K562 (cell line): ENCODE data around the gene ANAPC2. TPM values are rescaled to one million over a fixed set of nuclear protein-coding genes. Genes with fewer than 3 reads are reported as not detected.
A peak's percentile ranks its signal among the peaks of the same experiment; 100 is the strongest.

Source experiments
- CREB3 ChIP-seq: fragments of 450-650 bp; conservative IDR thresholded peaks from 2 replicates; pipeline ENCODE4 v1.6.1; 2016; ENCODE audit warnings: missing genetic modification characterization, low read depth, mild to moderate bottlenecking, missing compliant biosample characterization, moderate library complexity
- ERF ChIP-seq: fragments of 450-650 bp; formaldehyde crosslinking; IDR thresholded peaks from 2 replicates; pipeline ENCODE4 v1.4.0; 2020; ENCODE audit warnings: mild to moderate bottlenecking, mixed read lengths
- FOXP1 ChIP-seq: sonication (generic); formaldehyde crosslinking; IDR thresholded peaks from 2 replicates; pipeline ENCODE4 v1.8.0; 2022; ENCODE audit warnings: mild to moderate bottlenecking, missing genetic modification reagents
- HNRNPUL1 ChIP-seq: fragments of 200-400 bp; formaldehyde crosslinking; IDR thresholded peaks from 2 replicates; pipeline ENCODE4 v1.6.1; 2017; ENCODE audit warnings: low read length
- TEAD1 ChIP-seq, 2 experiments: fragments of 450-650 bp in 1 of 2; sonication (generic) in 1 of 2; formaldehyde crosslinking; IDR thresholded peaks; 2 replicates each; pipeline versions ENCODE4 v1.4.0 to v1.8.0; 2020 to 2022; ENCODE audit warnings: mild to moderate bottlenecking in 2 of 2, missing genetic modification reagents in 1 of 2
- U2AF1 ChIP-seq: fragments of 200-400 bp; formaldehyde crosslinking; optimal IDR thresholded peaks from 2 replicates; pipeline ENCODE3; 2017; ENCODE audit warnings: mild to moderate bottlenecking, low read depth, low read length, moderate library complexity
- ZNF592 ChIP-seq: fragments of 450-650 bp; IDR thresholded peaks from 2 replicates; pipeline ENCODE4 v1.6.1; 2017; ENCODE audit warnings: antibody characterized with exemption, mild to moderate bottlenecking
- ZNF79 ChIP-seq: fragments of 250-450 bp; sonication (Bioruptor Pico); IDR thresholded peaks from 2 replicates; pipeline ENCODE4 v1.4.0; 2020; ENCODE audit warnings: low read depth, mild to moderate bottlenecking, moderate library complexity
- polyA plus RNA-seq, 8 experiments: library from polyadenylated mRNA; depleted of rRNA in 4 of 8; stranded (reverse) in 5 of 8; unstranded in 3 of 8; fragments of >200 nt; fragmentation: Nextera tagmentation in 2 of 8; fragmentation: Illumina TruSeq in 1 of 8; extraction: Ambion mirVana in 2 of 8; extraction: Trizol in 1 of 8; gene quantifications; 2 replicates each; pipeline versions ENCODE4 v1.2.1 to v1.2.3, GENCODE V29; 2011 to 2014; ENCODE audit warnings: inconsistent platforms in 1 of 8, missing spikeins in 1 of 8
- total RNA-seq, 7 experiments: library from RNA; depleted of rRNA in 6 of 7; stranded (reverse); fragments of >200 nt in 6 of 7; fragmentation: Illumina TruSeq in 2 of 7; extraction: Trizol in 2 of 7; gene quantifications; 2 replicates each; pipeline versions ENCODE4 v1.2.1 to v1.2.3, GENCODE V29; 2011 to 2021; ENCODE audit warnings: low replicate concordance in 1 of 7
- TF ChIP-seq, protein P1 (sequence below), 2 experiments: IDR thresholded peaks; 2 replicates each; pipeline ENCODE4 v1.6.1; 2011; ENCODE audit warnings: borderline replicate concordance in 1 of 2, control low read depth in 1 of 2, low read depth in 1 of 2, low read length in 1 of 2, mild to moderate bottlenecking in 1 of 2, mixed read lengths in 1 of 2, moderate library complexity in 1 of 2; ENCODE audit not compliant: insufficient read depth in 1 of 2, insufficient read length in 1 of 2, poor library complexity in 1 of 2, severe bottlenecking in 1 of 2; ENCODE audit errors: extremely low read depth in 1 of 2
- TF ChIP-seq, protein P2 (sequence below): sonication (generic); formaldehyde crosslinking; IDR thresholded peaks from 2 replicates; pipeline ENCODE4 v1.8.0; 2022; ENCODE audit warnings: mild to moderate bottlenecking, missing genetic modification reagents
- TF ChIP-seq, protein P3 (sequence below): fragments of 450-650 bp; IDR thresholded peaks from 2 replicates; pipeline ENCODE4 v1.7.1; 2018; ENCODE audit warnings: mild to moderate bottlenecking, low read depth; ENCODE audit not compliant: partially characterized antibody

ANAPC2 gene
- total and polyA plus RNA-seq, 9 of the 15 experiments (the other 6 are each of a cell fraction or from before 2014, with no cell fraction given) = 0.11 to 56.5 (median 17.1) TPM; not detected in 1

GRCh38 chr9:137130176-137130755 is 58.1 kb downstream of the ANAPC2 start (continued):
- peak; percentile 12 for TF ChIP-seq U2AF1
- TF ChIP-seq CREB3 (tag) = no peak
- peak in 1 of 2 experiments; percentile 38; a peak in 1 of 4 replicates for TF ChIP-seq TEAD1 (CRISPR knock-in tag; IDR thresholded peaks at IDR 0.05)
- TF ChIP-seq FOXP1 (CRISPR knock-in tag) = no peak
- no peak for TF ChIP-seq ZNF79 (CRISPR knock-in tag)
- TF ChIP-seq, protein P1, sequence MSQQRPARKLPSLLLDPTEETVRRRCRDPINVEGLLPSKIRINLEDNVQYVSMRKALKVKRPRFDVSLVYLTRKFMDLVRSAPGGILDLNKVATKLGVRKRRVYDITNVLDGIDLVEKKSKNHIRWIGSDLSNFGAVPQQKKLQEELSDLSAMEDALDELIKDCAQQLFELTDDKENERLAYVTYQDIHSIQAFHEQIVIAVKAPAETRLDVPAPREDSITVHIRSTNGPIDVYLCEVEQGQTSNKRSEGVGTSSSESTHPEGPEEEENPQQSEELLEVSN (IDR thresholded peaks at IDR 0.05; ENCODE audit: borderline replicate concordance in 1 of 2, extremely low read depth in 1 of 2, insufficient read depth in 1 of 2, insufficient read length in 1 of 2, low read depth in 1 of 2, low read length in 1 of 2, poor library complexity in 1 of 2, severe bottlenecking in 1 of 2) = peak in 1 of 2 experiments; percentile 29
- TF ChIP-seq, protein P2, sequence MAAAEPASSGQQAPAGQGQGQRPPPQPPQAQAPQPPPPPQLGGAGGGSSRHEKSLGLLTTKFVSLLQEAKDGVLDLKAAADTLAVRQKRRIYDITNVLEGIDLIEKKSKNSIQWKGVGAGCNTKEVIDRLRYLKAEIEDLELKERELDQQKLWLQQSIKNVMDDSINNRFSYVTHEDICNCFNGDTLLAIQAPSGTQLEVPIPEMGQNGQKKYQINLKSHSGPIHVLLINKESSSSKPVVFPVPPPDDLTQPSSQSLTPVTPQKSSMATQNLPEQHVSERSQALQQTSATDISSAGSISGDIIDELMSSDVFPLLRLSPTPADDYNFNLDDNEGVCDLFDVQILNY = 0 out of 2 replicates have a peak, but pooled peaks have one; percentile 35
- TF ChIP-seq, protein P3, sequence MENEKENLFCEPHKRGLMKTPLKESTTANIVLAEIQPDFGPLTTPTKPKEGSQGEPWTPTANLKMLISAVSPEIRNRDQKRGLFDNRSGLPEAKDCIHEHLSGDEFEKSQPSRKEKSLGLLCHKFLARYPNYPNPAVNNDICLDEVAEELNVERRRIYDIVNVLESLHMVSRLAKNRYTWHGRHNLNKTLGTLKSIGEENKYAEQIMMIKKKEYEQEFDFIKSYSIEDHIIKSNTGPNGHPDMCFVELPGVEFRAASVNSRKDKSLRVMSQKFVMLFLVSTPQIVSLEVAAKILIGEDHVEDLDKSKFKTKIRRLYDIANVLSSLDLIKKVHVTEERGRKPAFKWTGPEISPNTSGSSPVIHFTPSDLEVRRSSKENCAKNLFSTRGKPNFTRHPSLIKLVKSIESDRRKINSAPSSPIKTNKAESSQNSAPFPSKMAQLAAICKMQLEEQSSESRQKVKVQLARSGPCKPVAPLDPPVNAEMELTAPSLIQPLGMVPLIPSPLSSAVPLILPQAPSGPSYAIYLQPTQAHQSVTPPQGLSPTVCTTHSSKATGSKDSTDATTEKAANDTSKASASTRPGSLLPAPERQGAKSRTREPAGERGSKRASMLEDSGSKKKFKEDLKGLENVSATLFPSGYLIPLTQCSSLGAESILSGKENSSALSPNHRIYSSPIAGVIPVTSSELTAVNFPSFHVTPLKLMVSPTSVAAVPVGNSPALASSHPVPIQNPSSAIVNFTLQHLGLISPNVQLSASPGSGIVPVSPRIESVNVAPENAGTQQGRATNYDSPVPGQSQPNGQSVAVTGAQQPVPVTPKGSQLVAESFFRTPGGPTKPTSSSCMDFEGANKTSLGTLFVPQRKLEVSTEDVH = no peak
- TF ChIP-seq HNRNPUL1 = no peak
- no peak for TF ChIP-seq ERF (CRISPR knock-in tag)
- no peak for TF ChIP-seq ZNF592
